GM18502 (cell line): ENCODE results near the gene C5orf52.
"Not testable (repeated sequence)": the region's sequence is repeated elsewhere in the genome, so short reads cannot be mapped to it uniquely, and the experiment has no call there.

Experiments used
- ATAC-seq: cut with Tn5 transposase; IDR thresholded peaks from one replicate; pipeline ENCODE4 v1.9.1; 2021; ENCODE audit warnings: mild to moderate bottlenecking; ENCODE audit not compliant: unreplicated experiment, poor library complexity

C5orf52 gene

GRCh38 chr5:157674351-157674750 lies 3.0 kb downstream of the C5orf52 start:
- ATAC-seq: not testable (repeated sequence)

GRCh38 chr5:157677931-157678330 lies 6.6 kb downstream of the C5orf52 start:
- no peak for ATAC-seq

GRCh38 chr5:157679801-157680200 lies 8.5 kb downstream of the C5orf52 start:
- ATAC-seq: no peak

- no peak for ATAC-seq
These were observed 8.9 kb downstream of the C5orf52 start for GRCh38 chr5:157680239-157680638.

GRCh38 chr5:157681048-157681447 lies 9.7 kb downstream of the C5orf52 start:
- ATAC-seq: no peak

- ATAC-seq: no peak
These were observed 10.9 kb downstream of the C5orf52 start for GRCh38 chr5:157682257-157682656.

- not testable (repeated sequence) for ATAC-seq
These were observed 15.2 kb downstream of the C5orf52 start for GRCh38 chr5:157686276-157687197.

- ATAC-seq: no peak
These were observed 15.8 kb downstream of the C5orf52 start for GRCh38 chr5:157687198-157687554.

GRCh38 chr5:157689942-157690689 lies 18.8 kb downstream of the C5orf52 start:
- no peak for ATAC-seq

GRCh38 chr5:157690690-157691433 lies 19.5 kb downstream of the C5orf52 start:
- no peak for ATAC-seq

- not testable (repeated sequence) for ATAC-seq
These were observed 22.5 kb downstream of the C5orf52 start for GRCh38 chr5:157693816-157694215.

- ATAC-seq: not testable (repeated sequence)
These were observed 24.8 kb downstream of the C5orf52 start for GRCh38 chr5:157696154-157696553.

GRCh38 chr5:157698674-157699073 lies 27.3 kb downstream of the C5orf52 start:
- ATAC-seq: not testable (repeated sequence)

- ATAC-seq: no peak
These were observed 32.4 kb downstream of the C5orf52 start for GRCh38 chr5:157703736-157704135.

- no peak for ATAC-seq
These were observed 37.5 kb downstream of the C5orf52 start for GRCh38 chr5:157708866-157709265.

GRCh38 chr5:157709346-157709745 lies 38.0 kb downstream of the C5orf52 start:
- no peak for ATAC-seq

GRCh38 chr5:157710431-157710830 lies 39.1 kb downstream of the C5orf52 start:
- ATAC-seq: no peak

- ATAC-seq: no peak
These were observed 39.5 kb downstream of the C5orf52 start for GRCh38 chr5:157710882-157711281.

- no peak for ATAC-seq
These were observed 42.7 kb downstream of the C5orf52 start for GRCh38 chr5:157713830-157714595.

GRCh38 chr5:157714596-157714864 lies 43.2 kb downstream of the C5orf52 start:
- ATAC-seq: no peak
